Fibroblast of villous mesenchyme (primary cell): Measurements from ENCODE around the gene MKNK2. TPM values are rescaled to one million over a fixed set of nuclear protein-coding genes. Genes with fewer than 3 reads are reported as not detected.
A peak's percentile ranks its signal among the peaks of the same experiment; 100 is the strongest.

Source experiments
- DNase-seq: peaks from one replicate; pipeline ENCODE4 v3.0.0-alpha.2; 2010; ENCODE audit warnings: low read depth
- H3K4me3 ChIP-seq: 2 replicates; pipeline ENCODE4 v1.5.1; 2011; ENCODE audit warnings: low read depth, mild to moderate bottlenecking, low read length
- total RNA-seq: library from RNA; depleted of rRNA; stranded (reverse); fragments of >200 nt; gene quantifications from 2 replicates; pipeline ENCODE4 v1.2.3, GENCODE V29; 2012
- TF ChIP-seq, protein P1 (sequence below): IDR thresholded peaks from 2 replicates; pipeline ENCODE4 v1.5.1; 2012; ENCODE audit warnings: low read depth, mild to moderate bottlenecking, low read length; ENCODE audit not compliant: insufficient read depth

MKNK2 gene
- total RNA-seq, 1 donor: 59.2 TPM

DNA sequence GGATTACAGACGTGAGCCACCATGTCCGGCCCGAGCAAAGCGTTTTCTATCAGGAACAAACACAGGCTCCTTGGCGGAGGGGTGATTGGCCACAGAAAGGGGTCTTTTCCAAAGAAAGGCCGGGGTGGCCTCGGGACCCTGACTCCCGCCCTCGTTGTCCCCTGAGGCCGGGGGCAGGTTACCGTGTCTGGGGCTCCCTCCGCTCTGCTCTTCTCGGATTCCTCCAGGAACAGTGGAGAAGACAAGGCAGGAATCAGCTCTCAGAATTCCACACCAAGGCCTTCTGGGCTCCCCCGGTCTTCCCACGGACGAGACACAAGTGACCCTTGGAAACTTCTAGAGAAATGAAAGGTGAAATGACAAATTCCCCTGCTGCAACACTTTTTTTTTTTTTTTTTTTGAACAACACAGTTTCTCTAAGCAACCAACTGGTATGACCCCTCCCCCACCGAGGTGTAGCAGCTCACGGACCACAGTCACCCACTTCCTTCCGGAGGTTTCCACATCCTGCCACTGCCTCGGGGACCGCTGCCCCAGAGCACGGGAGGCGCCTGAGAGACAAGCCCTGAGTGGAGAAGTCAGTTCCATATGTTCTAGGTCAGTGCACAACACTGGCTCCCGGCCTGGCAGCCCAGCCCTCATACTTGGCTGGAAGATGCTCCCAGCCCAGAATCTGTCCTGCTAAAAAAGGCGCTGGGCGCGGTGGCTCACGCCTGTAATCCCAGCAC lies 34.1 kb upstream of the MKNK2 start:
- TF ChIP-seq, protein P1, sequence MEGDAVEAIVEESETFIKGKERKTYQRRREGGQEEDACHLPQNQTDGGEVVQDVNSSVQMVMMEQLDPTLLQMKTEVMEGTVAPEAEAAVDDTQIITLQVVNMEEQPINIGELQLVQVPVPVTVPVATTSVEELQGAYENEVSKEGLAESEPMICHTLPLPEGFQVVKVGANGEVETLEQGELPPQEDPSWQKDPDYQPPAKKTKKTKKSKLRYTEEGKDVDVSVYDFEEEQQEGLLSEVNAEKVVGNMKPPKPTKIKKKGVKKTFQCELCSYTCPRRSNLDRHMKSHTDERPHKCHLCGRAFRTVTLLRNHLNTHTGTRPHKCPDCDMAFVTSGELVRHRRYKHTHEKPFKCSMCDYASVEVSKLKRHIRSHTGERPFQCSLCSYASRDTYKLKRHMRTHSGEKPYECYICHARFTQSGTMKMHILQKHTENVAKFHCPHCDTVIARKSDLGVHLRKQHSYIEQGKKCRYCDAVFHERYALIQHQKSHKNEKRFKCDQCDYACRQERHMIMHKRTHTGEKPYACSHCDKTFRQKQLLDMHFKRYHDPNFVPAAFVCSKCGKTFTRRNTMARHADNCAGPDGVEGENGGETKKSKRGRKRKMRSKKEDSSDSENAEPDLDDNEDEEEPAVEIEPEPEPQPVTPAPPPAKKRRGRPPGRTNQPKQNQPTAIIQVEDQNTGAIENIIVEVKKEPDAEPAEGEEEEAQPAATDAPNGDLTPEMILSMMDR: no peak
- DNase-seq: peak; percentile 43
- no peak overlapping the region for H3K4me3 ChIP-seq

DNA sequence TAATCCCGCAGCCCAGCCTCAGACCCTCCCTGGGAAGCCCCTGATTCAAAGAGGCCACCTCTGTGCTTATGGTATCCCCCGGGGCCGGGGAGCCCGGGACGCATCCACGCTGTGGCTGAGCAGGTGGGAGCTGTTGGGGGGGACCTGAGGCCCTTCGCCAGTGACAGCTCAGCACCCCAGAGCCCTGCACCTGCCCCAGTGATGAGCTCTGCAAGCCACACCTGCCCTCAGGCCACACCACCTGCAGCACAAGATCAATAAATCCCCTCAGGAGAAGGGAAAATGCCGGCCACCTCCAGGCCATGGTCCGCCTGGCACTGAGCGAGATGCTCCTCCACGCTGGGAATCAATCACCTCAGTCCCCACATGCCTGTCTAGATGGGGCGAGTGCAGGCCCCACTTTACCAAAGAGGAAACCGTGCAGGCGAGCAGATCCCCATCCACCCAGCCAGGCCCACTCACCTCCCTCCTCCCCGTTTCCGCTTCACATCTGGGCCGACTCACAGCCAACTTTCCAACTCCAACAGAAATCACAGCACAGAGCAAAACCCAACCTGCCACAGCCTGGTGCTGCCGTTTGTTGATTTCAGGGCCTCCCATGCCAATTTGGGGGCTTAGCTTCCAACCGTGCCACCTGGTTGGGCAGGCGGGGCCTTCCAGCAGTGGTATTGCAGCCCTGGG lies 32.3 kb upstream of the MKNK2 start:
- TF ChIP-seq, protein P1: no peak
- no peak overlapping the region for H3K4me3 ChIP-seq
- no peak for DNase-seq

DNA sequence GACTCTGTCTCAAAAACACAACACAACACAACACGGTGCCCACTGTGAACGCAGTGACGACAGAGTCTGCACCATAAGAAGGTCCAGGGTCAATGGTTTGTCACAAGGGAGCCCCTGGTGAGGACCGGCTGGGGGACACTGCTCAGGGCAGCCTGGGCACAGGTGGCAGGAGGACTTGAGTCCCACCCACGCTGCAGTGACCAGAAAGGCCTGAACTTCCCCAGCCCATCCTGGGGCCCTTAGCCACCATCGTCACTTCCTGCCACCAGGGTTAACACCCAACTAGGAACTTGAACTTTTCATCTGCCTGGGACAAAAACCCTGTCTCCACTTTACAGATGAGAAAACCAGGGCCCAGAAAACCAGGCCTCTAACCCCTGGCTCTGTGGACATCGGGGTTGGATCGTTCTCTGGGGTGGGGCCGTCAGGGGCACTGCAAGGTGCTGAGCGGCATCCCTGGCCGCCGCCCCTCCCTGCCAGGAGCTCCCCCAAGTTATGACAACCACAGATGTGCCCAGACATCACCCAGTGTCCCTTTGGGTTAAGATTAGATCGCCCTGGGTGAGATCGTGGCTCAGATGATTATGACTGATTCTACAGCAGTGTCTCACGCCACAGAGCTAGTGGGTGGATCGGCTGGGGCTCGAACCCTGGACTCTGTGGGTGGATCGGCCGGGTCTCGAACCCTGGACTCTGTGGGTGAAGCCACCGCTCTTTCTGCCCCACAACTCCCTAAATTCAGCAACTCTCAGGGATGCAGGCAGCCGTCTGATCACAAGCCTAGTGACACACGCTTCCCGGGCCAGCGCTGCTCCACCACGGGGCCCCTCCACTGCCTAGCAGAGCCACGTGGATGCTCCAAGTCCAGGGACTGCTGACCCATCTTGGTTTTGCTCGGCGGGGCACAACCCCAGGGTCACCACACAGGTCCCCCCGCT lies 31.1 kb upstream of the MKNK2 start:
- TF ChIP-seq, protein P1: no peak
- DNase-seq: no peak
- H3K4me3 ChIP-seq: no peak overlapping the region

DNA sequence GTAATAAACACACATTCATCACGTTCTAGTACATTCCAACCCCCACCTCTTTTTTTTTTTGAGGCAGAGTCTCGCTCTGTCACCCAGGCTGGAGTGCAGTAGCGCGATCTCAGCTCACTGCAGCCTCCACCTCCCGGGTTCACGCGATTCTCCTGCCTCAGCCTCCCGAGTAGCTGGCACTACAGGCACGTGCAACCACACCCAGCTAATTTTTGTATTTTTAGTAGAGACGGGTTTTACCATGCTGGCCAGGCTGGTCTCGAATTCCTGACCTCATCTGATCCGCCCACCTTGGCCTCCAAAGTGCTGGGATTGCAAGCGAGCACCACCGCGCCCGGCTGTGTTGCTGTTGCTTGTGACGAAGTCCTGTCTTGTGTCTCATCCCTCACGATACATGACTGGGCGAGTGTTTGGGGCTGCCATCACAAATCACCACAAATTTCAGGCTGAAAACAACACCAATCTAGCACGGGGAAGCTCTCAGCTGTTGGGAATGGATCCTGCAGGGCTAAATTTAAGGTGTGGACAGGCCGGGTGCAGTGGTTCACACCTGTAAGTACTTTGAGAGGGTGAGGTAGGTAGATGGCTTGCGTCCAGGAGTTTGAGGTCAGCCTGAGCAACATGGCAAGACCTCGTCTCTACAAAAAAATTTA lies 29.4 kb upstream of the MKNK2 start:
- TF ChIP-seq, protein P1: no peak
- no peak for DNase-seq
- H3K4me3 ChIP-seq: no peak overlapping the region

DNA sequence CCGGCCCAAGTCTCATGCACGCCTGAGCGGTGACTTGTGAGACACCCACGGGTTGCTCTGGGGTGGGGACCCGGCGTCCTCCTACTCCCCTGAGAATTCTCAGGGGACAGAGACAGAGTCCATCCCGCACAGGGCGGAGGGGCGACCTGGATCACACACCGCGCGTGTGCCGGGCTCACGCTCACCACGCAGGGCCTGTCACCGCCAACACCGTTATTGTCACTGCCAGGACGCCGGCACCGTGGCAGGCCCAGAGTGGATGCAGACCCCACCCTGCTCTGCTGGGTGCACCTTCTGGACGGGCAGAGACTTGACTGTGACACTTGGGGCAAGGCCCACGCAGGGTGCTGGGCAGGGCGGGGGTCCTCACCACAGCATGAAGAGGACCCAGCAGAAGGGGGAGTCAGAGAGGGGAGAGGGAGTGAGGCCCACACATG lies 28.8 kb upstream of the MKNK2 start:
- TF ChIP-seq, protein P1: no peak
- H3K4me3 ChIP-seq: no peak overlapping the region
- no peak for DNase-seq
